ENCODE results near the gene SPON2. TPM values are rescaled to one million over a fixed set of nuclear protein-coding genes. Genes with fewer than 3 reads are reported as not detected.

SPON2 gene
- polyA plus RNA-seq, 2 of the 4 experiments (the other 2 are of a cell fraction): 0.12 to 0.54 TPM

- FAIRE-seq: no peak
- ChIA-PET POLR2A (no interaction called here), CTCF (interaction anchor here (1.6 kb wide), 1 partner anchor 8 kb away, joined by 4 read pairs; no protein-coding TSS in a partner anchor)
- DNase-seq (ENCODE audit: low read depth in 1 of 2, low spot score in 1 of 2): no peak
- Histone ChIP-seq H3K4me2 (no peak overlapping the region), H3K4me1 (no peaks in the 10 kb centered on the region), H3K4me3 (no peak overlapping the region), H3K27ac (no peak overlapping the region), H3K9me3 (0 out of 3 replicates have a peak, but pooled peaks cover 3% of the 10 kb centered on the region)
- no peak for ATAC-seq
- no peak for TF ChIP-seq ZFP36 (IDR thresholded peaks at IDR 0.05; ENCODE audit: borderline replicate concordance, partially characterized antibody)
- no peak for TF ChIP-seq ESRRA (IDR thresholded peaks at IDR 0.05; ENCODE audit: borderline replicate concordance, low read length)
- TF ChIP-seq POLR2AphosphoS2 (conservative IDR thresholded peaks at IDR 0.05; ENCODE audit: low read length): no peak
- no peak for TF ChIP-seq MYC (IDR thresholded peaks at IDR 0.05; ENCODE audit: borderline replicate concordance, low read length)
- TF ChIP-seq PBX3 (IDR thresholded peaks at IDR 0.05): no peak
- TF ChIP-seq JUN (IDR thresholded peaks at IDR 0.05): no peak
- TF ChIP-seq ZNF302 (CRISPR knock-in tag; IDR thresholded peaks at IDR 0.05): no peak
- no peak for TF ChIP-seq KDM5A (IDR thresholded peaks at IDR 0.05)
- no peak for TF ChIP-seq SMC3 (IDR thresholded peaks at IDR 0.05)
- no peak for TF ChIP-seq MAX (IDR thresholded peaks at IDR 0.05)
- no peak for TF ChIP-seq BCL3 (IDR thresholded peaks at IDR 0.05)
- WGBS (ENCODE audit: missing lambda C conversion rate): 74% methylated on average over 8 of the region's 8 CpGs
These were observed 35.2 kb downstream of the SPON2 start for GRCh38 chr4:1137063-1137776.

GRCh38 chr4:1136048-1136447, 36.3 kb downstream of the SPON2 start:
- POLR2A ChIA-PET: no interaction called here
- CTCF ChIA-PET: no interaction called here
- no peaks in the 10 kb centered on the region for H3K4me1 ChIP-seq
- FAIRE-seq (no peak), ATAC-seq (no peak), DNase-seq (ENCODE audit: low read depth in 1 of 2, low spot score in 1 of 2) (no peak)
- H3K9me3 ChIP-seq: 0 out of 3 replicates have a peak, but pooled peaks cover 3% of the 10 kb centered on the region
- no peak overlapping the region for H3K27ac ChIP-seq
- TF ChIP-seq FOSB (CRISPR knock-in tag; IDR thresholded peaks at IDR 0.05) (no peak), TFCP2L1 (CRISPR knock-in tag; IDR thresholded peaks at IDR 0.05) (no peak), TP53 (CRISPR knock-in tag; IDR thresholded peaks at IDR 0.05) (no peak), MAFK (IDR thresholded peaks at IDR 0.05; ENCODE audit: partially characterized antibody) (no peak), POLR2AphosphoS2 (conservative IDR thresholded peaks at IDR 0.05; ENCODE audit: low read length) (no peak), HEYL (CRISPR knock-in tag; IDR thresholded peaks at IDR 0.05) (no peak), USF2 (IDR thresholded peaks at IDR 0.05) (no peak), HES2 (IDR thresholded peaks at IDR 0.05) (no peak), JUNB (IDR thresholded peaks at IDR 0.05) (no peak), SMC3 (IDR thresholded peaks at IDR 0.05) (no peak), CTCF (IDR thresholded peaks at IDR 0.05) (no peak), HOXA7 (CRISPR knock-in tag; IDR thresholded peaks at IDR 0.05) (no peak), CHD2 (IDR thresholded peaks at IDR 0.05; ENCODE audit: low read length, partially characterized antibody) (no peak), PBX3 (IDR thresholded peaks at IDR 0.05) (no peak), HDAC2 (IDR thresholded peaks at IDR 0.05) (no peak), BCL3 (IDR thresholded peaks at IDR 0.05) (no peak), ESRRA (IDR thresholded peaks at IDR 0.05; ENCODE audit: borderline replicate concordance, low read length) (no peak), KDM5A (IDR thresholded peaks at IDR 0.05) (no peak), MYC (IDR thresholded peaks at IDR 0.05; ENCODE audit: borderline replicate concordance, low read length) (no peak), MAX (IDR thresholded peaks at IDR 0.05) (no peak)
- WGBS (ENCODE audit: missing lambda C conversion rate): 87% methylated on average over 4 of the region's 4 CpGs
- no peak overlapping the region for H3K4me2 ChIP-seq
- no peak overlapping the region for H3K4me3 ChIP-seq

Measured in A549 (cell line).